Mesothelial cell of epicardium (in vitro differentiated cells): ENCODE measurements around the gene FPR1. TPM values are rescaled to one million over a fixed set of nuclear protein-coding genes. Genes with fewer than 3 reads are reported as not detected.

Experiments
- DNase-seq, 2 experiments: peaks; one replicate each; pipeline ENCODE4 v3.0.0; 2021; ENCODE audit warnings: low spot score in 2 of 2; ENCODE audit not compliant: unreplicated experiment in 2 of 2
- H3K27ac Mint-ChIP-seq: 2 replicates; pipeline ENCODE4 v1.8.0; 2021; ENCODE audit warnings: mixed read lengths
- H3K27me3 Mint-ChIP-seq: 2 replicates; pipeline ENCODE4 v1.8.0; 2021; ENCODE audit warnings: low read depth, mixed read lengths
- H3K36me3 Mint-ChIP-seq: 2 replicates; pipeline ENCODE4 v1.8.0; 2021; ENCODE audit warnings: mixed read lengths
- H3K4me1 Mint-ChIP-seq: 2 replicates; pipeline ENCODE4 v1.8.0; 2021; ENCODE audit warnings: mixed read lengths
- H3K4me3 Mint-ChIP-seq: 2 replicates; pipeline ENCODE4 v1.8.0; 2021; ENCODE audit warnings: mild to moderate bottlenecking, moderate library complexity, mixed read lengths
- H3K9me3 Mint-ChIP-seq: 2 replicates; pipeline ENCODE4 v1.8.0; 2021; ENCODE audit warnings: mixed read lengths
- total RNA-seq: library from RNA; stranded (reverse); gene quantifications from 3 replicates; pipeline ENCODE4 v1.2.1, GENCODE V29; 2021
- TF ChIP-seq, protein P1 (sequence below): fragments of 200-600 bp; sonication (generic); IDR thresholded peaks from one replicate; pipeline ENCODE4 v1.5.0; 2021; ENCODE audit warnings: antibody characterized with exemption; ENCODE audit not compliant: unreplicated experiment

The FPR1 gene
- total RNA-seq, 1 donor from 2014 or later: not detected

DNA sequence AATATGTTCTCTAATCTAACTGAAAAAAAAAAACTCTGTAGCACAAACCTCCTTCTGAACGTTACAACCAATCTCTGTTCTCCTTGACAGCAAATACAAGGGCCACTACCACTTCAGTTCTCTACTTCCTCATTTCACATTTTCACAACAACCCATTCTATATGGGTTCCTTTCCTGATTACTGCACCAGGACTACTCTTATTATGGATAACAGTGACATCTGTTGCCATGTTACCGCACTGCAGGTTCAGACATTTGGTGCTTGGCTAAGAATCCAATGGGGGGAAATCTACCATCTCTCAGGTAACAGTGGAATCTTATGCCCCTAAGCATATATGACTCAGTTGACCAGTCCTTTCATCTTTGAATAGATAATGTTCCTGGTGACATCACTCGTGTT lies 31.7 kb upstream of the FPR1 start:
- TF ChIP-seq, protein P1, sequence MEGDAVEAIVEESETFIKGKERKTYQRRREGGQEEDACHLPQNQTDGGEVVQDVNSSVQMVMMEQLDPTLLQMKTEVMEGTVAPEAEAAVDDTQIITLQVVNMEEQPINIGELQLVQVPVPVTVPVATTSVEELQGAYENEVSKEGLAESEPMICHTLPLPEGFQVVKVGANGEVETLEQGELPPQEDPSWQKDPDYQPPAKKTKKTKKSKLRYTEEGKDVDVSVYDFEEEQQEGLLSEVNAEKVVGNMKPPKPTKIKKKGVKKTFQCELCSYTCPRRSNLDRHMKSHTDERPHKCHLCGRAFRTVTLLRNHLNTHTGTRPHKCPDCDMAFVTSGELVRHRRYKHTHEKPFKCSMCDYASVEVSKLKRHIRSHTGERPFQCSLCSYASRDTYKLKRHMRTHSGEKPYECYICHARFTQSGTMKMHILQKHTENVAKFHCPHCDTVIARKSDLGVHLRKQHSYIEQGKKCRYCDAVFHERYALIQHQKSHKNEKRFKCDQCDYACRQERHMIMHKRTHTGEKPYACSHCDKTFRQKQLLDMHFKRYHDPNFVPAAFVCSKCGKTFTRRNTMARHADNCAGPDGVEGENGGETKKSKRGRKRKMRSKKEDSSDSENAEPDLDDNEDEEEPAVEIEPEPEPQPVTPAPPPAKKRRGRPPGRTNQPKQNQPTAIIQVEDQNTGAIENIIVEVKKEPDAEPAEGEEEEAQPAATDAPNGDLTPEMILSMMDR: no peak
- Mint-ChIP-seq H3K27ac (no peak overlapping the region), H3K27me3 (peaks cover 19% of the 10 kb centered on the region)

DNA sequence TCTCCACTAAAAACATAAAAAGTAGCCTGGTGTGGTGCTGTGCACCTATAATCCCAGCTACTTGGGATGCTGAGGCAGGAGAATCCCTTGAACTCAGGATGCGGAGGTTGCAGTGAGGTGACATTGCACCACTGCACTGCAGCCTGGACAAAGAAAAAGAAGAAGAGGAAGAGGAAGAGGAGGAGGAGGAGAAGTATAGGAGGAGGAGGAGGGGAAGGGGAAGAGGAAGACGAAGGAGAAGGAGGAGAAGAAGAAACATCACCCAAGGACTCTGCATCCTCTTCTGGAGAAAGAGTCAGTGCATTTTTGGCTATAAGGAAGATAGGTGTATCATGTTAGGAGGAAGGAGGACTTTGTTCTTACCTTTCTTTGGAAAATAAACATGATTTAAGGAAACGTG lies 30.3 kb upstream of the FPR1 start:
- H3K9me3 Mint-ChIP-seq: no peaks in the 10 kb centered on the region

More for the DNA sequence above, 31.7 kb upstream of the FPR1 start:
- H3K36me3 Mint-ChIP-seq: no peaks in the 10 kb centered on the region
- H3K4me1 Mint-ChIP-seq: no peaks in the 10 kb centered on the region
- H3K4me3 Mint-ChIP-seq: no peak overlapping the region
- DNase-seq: no peak
- H3K9me3 Mint-ChIP-seq: peaks cover 5% of the 10 kb centered on the region

DNA sequence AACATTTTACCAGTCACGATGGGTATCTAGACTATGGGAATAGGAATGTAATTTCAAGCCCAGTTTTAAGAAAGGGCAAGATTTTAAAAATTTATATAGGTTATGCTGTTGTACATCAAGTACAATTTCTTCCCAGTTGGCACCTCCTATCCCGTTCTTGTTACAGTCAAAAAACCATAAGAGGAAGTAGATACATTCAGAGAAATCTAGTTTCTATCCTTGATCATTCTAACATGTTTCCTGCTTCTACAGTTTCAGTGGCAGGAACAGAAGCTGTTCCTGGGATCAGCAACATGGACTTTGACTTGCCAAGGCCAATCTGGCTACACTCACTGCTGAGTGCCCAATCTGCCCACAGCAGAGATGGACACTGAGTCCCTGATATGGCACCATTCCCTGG lies 28.6 kb upstream of the FPR1 start:
- Mint-ChIP-seq H3K4me3 (no peak overlapping the region), H3K27me3 (peaks cover 21% of the 10 kb centered on the region), H3K4me1 (no peaks in the 10 kb centered on the region), H3K27ac (no peak overlapping the region), H3K36me3 (no peaks in the 10 kb centered on the region), H3K9me3 (no peaks in the 10 kb centered on the region)
- TF ChIP-seq, protein P1: no peak
- DNase-seq: no peak

More for the DNA sequence above, 30.3 kb upstream of the FPR1 start:
- TF ChIP-seq, protein P1: no peak
- no peaks in the 10 kb centered on the region for H3K4me1 Mint-ChIP-seq
- no peaks in the 10 kb centered on the region for H3K36me3 Mint-ChIP-seq
- no peak for DNase-seq
- H3K27me3 Mint-ChIP-seq: peaks cover 21% of the 10 kb centered on the region
- H3K27ac Mint-ChIP-seq: no peak overlapping the region
- H3K4me3 Mint-ChIP-seq: no peak overlapping the region

DNA sequence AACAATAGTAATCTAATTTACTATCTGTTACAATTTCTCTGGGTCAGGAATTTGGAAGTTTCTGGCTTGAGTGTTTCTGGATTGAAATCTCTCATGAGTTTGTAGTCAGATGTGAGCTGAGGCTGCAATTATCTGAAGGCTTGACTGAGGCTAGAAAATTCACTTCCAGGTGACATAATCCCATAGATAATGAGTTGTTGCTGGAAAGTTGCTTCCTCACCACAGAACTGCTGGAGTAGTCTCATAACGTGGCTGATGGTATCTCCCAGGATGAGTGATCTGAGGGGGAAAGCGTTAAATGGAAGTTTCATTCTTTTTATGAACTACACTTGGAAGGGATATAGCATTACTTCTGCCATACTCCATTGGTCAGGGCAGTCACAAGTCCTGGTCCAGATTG lies 28.0 kb upstream of the FPR1 start:
- TF ChIP-seq, protein P1: no peak
- H3K27me3 Mint-ChIP-seq: peaks cover 24% of the 10 kb centered on the region

DNA sequence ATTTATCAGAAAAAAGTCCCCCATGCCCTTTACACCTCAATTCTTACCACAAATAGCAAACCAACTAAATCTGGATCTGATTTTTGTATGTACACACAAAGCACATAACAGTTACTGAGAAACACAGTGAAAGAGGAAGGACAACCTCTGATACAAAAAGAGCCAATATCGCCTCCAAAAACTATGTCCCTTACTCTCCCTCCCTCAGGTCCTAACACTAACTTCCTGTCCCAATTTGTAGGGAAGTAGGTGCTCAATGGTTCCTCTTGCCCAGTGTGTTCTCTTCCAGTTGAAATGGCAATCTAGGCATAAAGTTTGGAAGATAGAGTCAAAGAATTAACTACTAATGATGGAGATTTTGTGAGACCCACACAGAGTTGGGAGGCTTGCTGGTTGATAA lies 27.5 kb upstream of the FPR1 start:
- TF ChIP-seq, protein P1: no peak
- peaks cover 26% of the 10 kb centered on the region for H3K27me3 Mint-ChIP-seq
- peaks cover 3% of the 10 kb centered on the region for H3K9me3 Mint-ChIP-seq
- no peaks in the 10 kb centered on the region for H3K36me3 Mint-ChIP-seq
- H3K4me1 Mint-ChIP-seq: no peaks in the 10 kb centered on the region
- no peak overlapping the region for H3K27ac Mint-ChIP-seq
- no peak overlapping the region for H3K4me3 Mint-ChIP-seq
- no peak for DNase-seq

More for the DNA sequence above, 28.0 kb upstream of the FPR1 start:
- Mint-ChIP-seq H3K4me3 (no peak overlapping the region), H3K27ac (no peak overlapping the region), H3K9me3 (no peaks in the 10 kb centered on the region), H3K4me1 (no peaks in the 10 kb centered on the region), H3K36me3 (no peaks in the 10 kb centered on the region)
- no peak for DNase-seq
